HG02884 (cell line): ENCODE measurements around the gene SYT1.
"Not testable (repeated sequence)": the region's sequence is repeated elsewhere in the genome, so short reads cannot be mapped to it uniquely, and the experiment has no call there.

Experiments
- ATAC-seq: cut with Tn5 transposase; IDR thresholded peaks from one replicate; pipeline ENCODE4 v1.9.1; 2021; ENCODE audit warnings: mild to moderate bottlenecking, moderate library complexity; ENCODE audit not compliant: unreplicated experiment

SYT1 gene

GRCh38 chr12:79200176-79200575 lies 335.6 kb downstream of the SYT1 start:
- ATAC-seq, result no peak

GRCh38 chr12:79203058-79203647 lies 338.6 kb downstream of the SYT1 start:
- ATAC-seq, result no peak

GRCh38 chr12:79206871-79207270 lies 342.3 kb downstream of the SYT1 start:
- no peak for ATAC-seq

- not testable (repeated sequence) for ATAC-seq
Observed at GRCh38 chr12:79210403-79210802, 345.8 kb downstream of the SYT1 start.

- no peak for ATAC-seq
Observed at GRCh38 chr12:79217306-79217705, 352.7 kb downstream of the SYT1 start.

DNA sequence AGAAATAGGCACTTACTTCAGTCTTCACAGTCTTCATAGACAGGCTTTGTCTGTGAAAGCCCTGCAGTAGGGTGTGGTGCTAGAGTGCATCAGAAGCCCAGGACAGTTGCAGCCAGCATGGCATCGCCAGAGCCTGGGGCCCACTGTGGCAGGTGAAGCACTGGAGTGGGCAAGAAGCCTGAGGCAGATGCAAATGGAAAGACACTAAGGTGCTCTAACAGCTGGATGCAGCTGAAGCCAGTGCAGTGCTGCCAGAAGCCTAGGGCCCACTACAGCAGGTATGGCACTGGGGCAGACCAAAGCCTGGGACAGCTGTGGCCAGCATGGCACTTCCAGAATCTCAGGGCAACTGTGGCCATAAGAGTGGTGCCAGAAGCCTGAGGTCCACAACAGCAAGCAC lies 358.6 kb downstream of the SYT1 start:
- ATAC-seq, result no peak

- ATAC-seq, result no peak
Observed at GRCh38 chr12:79223761-79224160, 359.2 kb downstream of the SYT1 start.

DNA sequence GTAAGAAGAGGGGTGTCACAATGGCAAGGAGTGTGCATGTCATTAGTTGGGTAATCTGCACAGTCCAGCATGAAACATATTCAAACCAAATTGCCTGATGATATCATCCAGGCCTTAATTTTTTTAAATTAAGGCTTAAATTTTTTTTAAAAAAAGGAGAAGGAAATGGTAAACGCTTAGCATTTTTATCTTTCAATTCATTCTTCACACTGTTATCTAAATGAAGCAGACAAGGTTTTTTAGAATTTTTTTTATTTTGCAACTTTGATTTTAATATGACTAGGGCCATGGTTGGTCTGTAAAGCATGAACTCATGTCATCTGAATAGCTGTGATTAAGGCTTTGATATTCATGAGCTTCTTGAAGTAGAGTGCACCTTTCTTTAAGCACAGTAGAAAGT lies 362.5 kb downstream of the SYT1 start:
- no peak for ATAC-seq

DNA sequence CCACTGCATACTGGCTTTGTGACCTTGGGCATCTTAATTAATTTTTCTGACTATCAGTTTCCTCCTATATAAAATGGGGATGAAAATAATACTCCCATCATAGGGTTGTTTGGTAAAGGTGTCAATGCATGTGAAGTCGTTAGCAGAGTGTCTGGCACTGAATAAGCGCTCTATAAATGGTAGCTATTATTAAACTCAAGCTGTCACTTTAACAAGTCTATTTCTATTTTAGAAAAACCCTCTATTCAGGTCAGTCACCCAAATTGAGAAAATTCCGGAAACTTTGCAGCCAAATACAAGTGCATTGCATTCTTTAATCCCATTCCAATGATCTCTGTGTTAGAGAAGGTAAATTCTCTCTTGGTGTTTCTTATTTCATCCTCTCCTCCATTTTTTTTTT lies 363.1 kb downstream of the SYT1 start:
- ATAC-seq, result no peak

DNA sequence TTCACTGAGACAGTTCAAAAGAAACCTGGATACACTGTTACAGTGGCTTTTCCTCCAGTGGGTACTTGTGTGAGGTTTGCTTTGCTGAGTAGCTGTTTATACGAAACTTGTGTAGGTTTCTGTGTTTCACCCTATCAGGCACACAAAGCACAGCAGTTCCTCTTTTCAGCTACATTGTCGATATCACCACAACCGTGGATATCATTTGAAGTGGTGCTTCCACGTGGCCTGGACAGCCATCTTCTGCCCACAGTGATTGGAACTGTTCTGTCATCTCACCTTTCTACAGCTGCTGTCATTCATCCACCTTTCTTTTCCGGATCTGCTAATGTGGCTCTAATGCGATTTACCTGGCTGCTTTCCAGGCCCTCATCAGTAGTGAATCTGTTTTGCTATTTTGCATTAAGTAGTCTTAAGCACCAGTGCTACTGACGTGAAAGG lies 368.8 kb downstream of the SYT1 start:
- peak; percentile 54 for ATAC-seq

DNA sequence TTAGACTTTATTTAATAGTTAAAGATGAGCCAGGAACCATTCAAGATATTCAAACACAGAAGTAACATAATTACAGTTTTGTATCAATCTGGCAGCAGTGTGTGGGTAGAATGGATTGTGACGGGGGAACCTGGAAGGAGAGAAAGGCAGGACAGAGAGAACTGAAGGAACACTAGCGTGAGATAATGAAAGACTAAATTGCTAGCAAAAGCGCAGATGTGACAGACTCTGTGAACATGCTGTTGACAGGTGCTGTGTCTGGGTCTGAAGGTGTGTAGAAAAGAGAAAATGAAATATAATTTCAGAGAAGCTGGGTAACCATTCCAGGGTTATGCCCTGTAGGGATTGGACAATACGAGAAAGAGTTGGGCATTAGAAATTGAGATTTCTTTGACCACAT lies 372.3 kb downstream of the SYT1 start:
- no peak for ATAC-seq

GRCh38 chr12:79238246-79238645 lies 373.7 kb downstream of the SYT1 start:
- no peak for ATAC-seq

- ATAC-seq, result no peak
Observed at GRCh38 chr12:79247494-79247893, 382.9 kb downstream of the SYT1 start.

DNA sequence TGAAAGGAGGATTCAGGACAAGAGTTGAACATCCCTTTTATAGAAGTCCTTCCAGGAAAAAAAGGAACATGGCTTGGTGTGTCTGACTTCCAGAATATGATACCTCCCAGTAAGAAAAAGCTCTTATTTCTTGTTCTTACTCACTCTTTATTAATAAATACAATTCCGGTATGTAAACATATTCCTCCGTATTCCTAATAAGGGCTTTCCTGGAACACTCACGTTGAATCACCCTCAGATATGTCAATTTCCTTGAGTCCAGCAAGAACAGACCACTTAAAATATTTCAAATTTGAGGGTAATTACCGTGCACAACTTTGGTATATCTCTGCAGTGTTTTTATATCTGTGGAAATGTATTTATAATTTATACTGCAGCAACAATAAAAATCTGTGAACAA lies 385.6 kb downstream of the SYT1 start:
- no peak for ATAC-seq

DNA sequence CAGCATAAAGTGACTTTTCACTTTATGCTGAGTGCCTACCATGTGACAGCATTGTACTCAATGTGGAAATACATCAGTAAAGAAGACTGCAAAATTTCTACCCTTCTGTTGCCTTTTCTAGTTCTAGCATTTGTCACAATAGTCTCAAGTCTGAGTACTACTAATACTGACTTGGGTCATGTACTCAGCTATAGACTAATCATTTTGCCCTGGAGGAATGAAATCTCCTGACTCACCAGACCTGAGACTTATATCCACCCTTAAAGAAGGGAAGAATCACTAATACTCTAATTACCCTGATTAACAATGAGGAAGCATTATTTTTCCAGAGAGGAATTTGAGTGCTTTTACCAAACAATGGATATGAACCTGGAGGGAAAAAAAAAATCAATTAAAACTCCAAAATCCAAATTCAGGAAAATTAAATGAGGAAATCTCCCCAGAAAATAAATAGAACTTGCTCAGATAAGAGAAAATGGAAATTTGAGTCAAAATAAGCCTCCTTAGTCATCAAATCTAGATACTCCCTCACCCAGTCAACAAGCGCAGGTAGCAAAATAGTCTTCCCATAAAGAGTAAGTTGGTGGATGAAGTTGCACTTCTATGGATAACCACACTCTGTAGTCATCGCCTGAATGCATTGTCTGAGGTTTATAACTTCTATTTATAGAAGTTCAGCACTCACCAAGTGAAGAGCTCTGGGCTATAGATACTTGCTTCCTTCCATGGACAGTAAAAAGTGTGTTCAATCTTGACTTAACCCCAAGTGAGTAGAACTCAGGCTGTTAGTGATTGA lies 386.6 kb downstream of the SYT1 start:
- ATAC-seq, result no peak

DNA sequence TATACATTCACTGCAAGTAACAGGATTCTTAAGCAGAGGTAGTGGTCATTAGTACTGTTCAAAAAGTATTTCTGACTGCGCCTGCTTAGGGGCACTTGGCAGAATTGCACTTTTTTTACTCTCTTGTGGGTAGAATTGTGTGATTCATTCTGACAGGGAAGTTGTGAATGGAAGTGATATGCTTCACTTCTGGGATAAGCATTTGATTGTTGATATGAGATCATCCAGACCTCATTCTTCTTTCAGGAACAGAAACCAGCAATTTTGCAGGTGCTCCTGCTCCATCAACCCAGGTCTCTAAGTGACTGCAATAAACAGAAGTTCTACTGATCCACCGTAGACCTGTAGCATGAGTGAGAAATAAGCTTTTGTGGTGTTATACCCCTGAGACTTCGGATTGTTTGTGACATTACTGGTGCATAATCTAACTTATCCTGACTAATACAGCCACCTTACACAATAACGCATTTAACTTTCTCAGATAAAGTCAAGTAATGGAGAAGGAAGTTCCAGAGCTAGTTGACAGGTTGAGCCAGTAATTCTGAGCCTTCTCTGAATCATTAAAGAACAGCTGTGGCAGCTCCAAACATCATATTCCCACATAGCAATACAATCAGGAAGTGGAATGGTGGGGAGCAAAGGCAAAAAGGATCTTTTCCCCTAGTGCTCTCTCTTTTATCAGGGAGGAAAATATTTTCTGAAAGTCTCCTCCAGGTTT lies 387.9 kb downstream of the SYT1 start:
- ATAC-seq, result no peak

DNA sequence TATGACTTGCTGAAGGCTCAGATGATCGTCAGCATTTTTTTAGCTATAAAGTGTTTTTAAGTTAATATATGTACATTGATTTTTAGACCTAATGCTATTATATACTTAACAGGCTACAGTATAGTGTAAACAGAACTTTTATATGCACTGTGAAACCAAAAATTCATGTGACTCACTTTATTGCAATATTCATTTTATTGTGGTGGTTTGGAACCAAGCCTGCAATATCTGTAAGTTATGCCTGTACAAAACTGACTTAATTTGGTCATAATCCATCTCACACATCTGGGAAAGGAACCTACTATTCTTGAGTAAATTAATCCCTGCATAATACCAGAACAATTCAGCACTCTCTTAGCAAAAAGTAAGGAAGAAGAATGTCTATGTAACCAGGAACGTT lies 390.7 kb downstream of the SYT1 start:
- no peak for ATAC-seq

GRCh38 chr12:79260923-79261322 lies 396.3 kb downstream of the SYT1 start:
- ATAC-seq, result no peak

- ATAC-seq, result no peak
Observed at GRCh38 chr12:79262938-79263337, 398.4 kb downstream of the SYT1 start.

GRCh38 chr12:79266343-79267144 lies 402.0 kb downstream of the SYT1 start:
- no peak for ATAC-seq

- no peak for ATAC-seq
Observed at GRCh38 chr12:79267580-79267979, 403.0 kb downstream of the SYT1 start.
